ENCODE results near the gene DSCAML1.

DNA sequence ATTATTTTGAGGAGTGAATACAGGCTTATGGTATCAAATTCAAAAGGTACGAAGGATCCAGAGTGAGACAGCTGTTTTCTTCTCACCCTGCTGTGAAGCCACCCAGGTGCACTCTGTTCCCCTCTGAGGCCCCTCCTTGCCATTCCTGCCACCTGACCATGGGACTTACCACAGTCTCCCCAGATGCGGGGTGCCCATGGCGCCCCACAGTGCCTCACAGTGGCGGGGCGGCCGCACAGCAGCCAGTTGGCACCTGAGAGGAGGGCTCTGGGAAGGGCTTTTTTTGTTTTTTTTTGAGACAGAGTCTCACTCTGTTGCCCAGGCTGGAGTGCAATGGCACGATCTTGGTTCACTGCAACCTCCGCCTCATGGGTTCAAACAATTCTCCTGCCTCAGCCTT, 317.6 kb downstream of the DSCAML1 start:
- TF ChIP-seq, protein P1, sequence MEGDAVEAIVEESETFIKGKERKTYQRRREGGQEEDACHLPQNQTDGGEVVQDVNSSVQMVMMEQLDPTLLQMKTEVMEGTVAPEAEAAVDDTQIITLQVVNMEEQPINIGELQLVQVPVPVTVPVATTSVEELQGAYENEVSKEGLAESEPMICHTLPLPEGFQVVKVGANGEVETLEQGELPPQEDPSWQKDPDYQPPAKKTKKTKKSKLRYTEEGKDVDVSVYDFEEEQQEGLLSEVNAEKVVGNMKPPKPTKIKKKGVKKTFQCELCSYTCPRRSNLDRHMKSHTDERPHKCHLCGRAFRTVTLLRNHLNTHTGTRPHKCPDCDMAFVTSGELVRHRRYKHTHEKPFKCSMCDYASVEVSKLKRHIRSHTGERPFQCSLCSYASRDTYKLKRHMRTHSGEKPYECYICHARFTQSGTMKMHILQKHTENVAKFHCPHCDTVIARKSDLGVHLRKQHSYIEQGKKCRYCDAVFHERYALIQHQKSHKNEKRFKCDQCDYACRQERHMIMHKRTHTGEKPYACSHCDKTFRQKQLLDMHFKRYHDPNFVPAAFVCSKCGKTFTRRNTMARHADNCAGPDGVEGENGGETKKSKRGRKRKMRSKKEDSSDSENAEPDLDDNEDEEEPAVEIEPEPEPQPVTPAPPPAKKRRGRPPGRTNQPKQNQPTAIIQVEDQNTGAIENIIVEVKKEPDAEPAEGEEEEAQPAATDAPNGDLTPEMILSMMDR (IDR thresholded peaks at IDR 0.05) = no peak
- no peak for TF ChIP-seq POLR2A (IDR thresholded peaks at IDR 0.05)

Measured in uterus (tissue), 2 donors.